NCI-H2081 (cell line): Measurements from ENCODE around the gene LRRIQ3.
A peak's percentile ranks its signal among the peaks of the same experiment; 100 is the strongest.
"Not testable (repeated sequence)": the region's sequence is repeated elsewhere in the genome, so short reads cannot be mapped to it uniquely, and the experiment has no call there.

ENCODE experiments used
- DNase-seq, 2 experiments: peaks; one replicate each; lab custom pipeline; 2025; lab: John Stamatoyannopoulos, UW

Gene LRRIQ3

GRCh38 chr1:74197657-74198552, at the start of gene LRRIQ3, which contains the start of gene FPGT:
LRRIQ3 (minus strand) TSS chr1:74198176; CDS start chr1:74183684, 14,492 bp downstream.
FPGT (plus strand) TSS chr1:74198242; CDS start chr1:74198279, 37 bp downstream.
- peak; percentile 95 to 97 for DNase-seq

- DNase-seq = no peak
These were observed 48.3 kb upstream of the LRRIQ3 start for GRCh38 chr1:74246315-74246714.

- DNase-seq = no peak
These were observed 47.3 kb upstream of the LRRIQ3 start for GRCh38 chr1:74245168-74245772.

- no peak for DNase-seq
These were observed 39.8 kb upstream of the LRRIQ3 start for GRCh38 chr1:74237787-74238186.

- no peak for DNase-seq
These were observed 39.1 kb upstream of the LRRIQ3 start for GRCh38 chr1:74237035-74237434.

GRCh38 chr1:74236440-74236839, 38.5 kb upstream of the LRRIQ3 start:
- DNase-seq = no peak

- DNase-seq = no peak
These were observed 37.2 kb upstream of the LRRIQ3 start, which contains the start of gene TNNI3K for GRCh38 chr1:74235153-74235552. TNNI3K (plus strand) TSS chr1:74235387; CDS start chr1:74235452, 65 bp downstream.

- no peak for DNase-seq
These were observed 25.5 kb upstream of the LRRIQ3 start for GRCh38 chr1:74223453-74223852.

GRCh38 chr1:74222701-74223100, 24.7 kb upstream of the LRRIQ3 start:
- no peak for DNase-seq

- DNase-seq = no peak
These were observed 17.3 kb upstream of the LRRIQ3 start for GRCh38 chr1:74215229-74215628.

GRCh38 chr1:74205266-74205665, 7.3 kb upstream of the LRRIQ3 start:
- DNase-seq = no peak

- DNase-seq = no peak
These were observed 1.5 kb upstream of the LRRIQ3 start for GRCh38 chr1:74199504-74199903.

GRCh38 chr1:74197255-74197654, 721 bp downstream of the LRRIQ3 start:
- DNase-seq = no peak

- no peak for DNase-seq
These were observed 2.6 kb downstream of the LRRIQ3 start for GRCh38 chr1:74195339-74195738.

- no peak for DNase-seq
These were observed 4.1 kb downstream of the LRRIQ3 start for GRCh38 chr1:74193908-74194307.

- no peak for DNase-seq
These were observed 17.5 kb downstream of the LRRIQ3 start for GRCh38 chr1:74180490-74180889.

- DNase-seq = not testable (repeated sequence)
These were observed 23.6 kb downstream of the LRRIQ3 start for GRCh38 chr1:74174423-74174822.

- no peak for DNase-seq
These were observed 35.6 kb downstream of the LRRIQ3 start for GRCh38 chr1:74162333-74162732.

GRCh38 chr1:74161497-74161896, 36.5 kb downstream of the LRRIQ3 start:
- no peak for DNase-seq

GRCh38 chr1:74160046-74160445, 37.9 kb downstream of the LRRIQ3 start:
- DNase-seq = no peak

- DNase-seq = no peak
These were observed 52.9 kb downstream of the LRRIQ3 start for GRCh38 chr1:74145086-74145485.

GRCh38 chr1:74117370-74117769, 80.6 kb downstream of the LRRIQ3 start:
- not testable (repeated sequence) for DNase-seq

- DNase-seq = no peak
These were observed 84.6 kb downstream of the LRRIQ3 start for GRCh38 chr1:74113333-74113732.
